ENCODE data around the gene KLF2. TPM values are rescaled to one million over a fixed set of nuclear protein-coding genes. Genes with fewer than 3 reads are reported as not detected.

The KLF2 gene
- total and polyA plus RNA-seq, 4 experiments from 2014 or later, result 120 to 437 (median 363) TPM

GRCh38 chr19:16327911-16328823, 3.5 kb downstream of the KLF2 start:
- CTCF ChIA-PET (ENCODE audit: partially characterized antibody), result interaction anchor here (1.3 to 6.2 kb wide), 8 partner anchors 11 to 81 kb away, joined by 4 to 143 read pairs (median 22); no protein-coding TSS in a partner anchor
- peaks cover 33% of the 10 kb centered on the region for H3K36me3 ChIP-seq (ENCODE audit: insufficient read depth, low read length)
- no peaks in the 10 kb centered on the region for H3K9me3 ChIP-seq (ENCODE audit: control insufficient read depth in 1 of 2, low read length in 2 of 2)
- intact Hi-C loops (cut with micrococcal nuclease), result loop anchor here (5.0 kb wide), 1 partner anchor 251 kb away; the partner anchor contains the start of gene TPM4
- peak; percentile 65 to 88 (median 72) for DNase-seq
- POLR2A ChIA-PET (ENCODE audit: partially characterized antibody), result interaction anchor here (0.6 to 32.3 kb wide), 34 partner anchors 9 to 1953 kb away, joined by 3 to 6478 read pairs (median 6); partner anchors contain the start of genes AP1M1, FAM32A, HSH2D and JUND
- Mint-ChIP-seq H3K27ac (peak overlapping the region; percentile 92 to 99 (median 98)), H3K27me3 (peaks cover 0 to 7% of the 10 kb centered on the region in 2 donors), H3K4me3 (peak overlapping the region; percentile 97 to 100 (median 99)), H3K36me3 (peaks cover 46 to 48% of the 10 kb centered on the region in 2 donors), H3K9me3 (peaks cover 0 to 50% (median 15%) of the 10 kb centered on the region in 8 donors), H3K4me1 (peaks cover 21 to 74% (median 36%) of the 10 kb centered on the region in 4 donors)
- peak overlapping the region; percentile 83 for H3K27ac ChIP-seq (ENCODE audit: low read depth, low read length)
- H3K4me1 ChIP-seq (ENCODE audit: insufficient read depth, low read length), result peaks cover 48% of the 10 kb centered on the region
- peak overlapping the region; percentile 100 for H3K4me3 ChIP-seq (ENCODE audit: low read length in 2 of 2)
- H3K27me3 ChIP-seq (ENCODE audit: insufficient read depth, low read length), result no peaks in the 10 kb centered on the region

- POLR2A ChIA-PET (ENCODE audit: partially characterized antibody), result interaction anchor here (0.7 to 32.3 kb wide), 29 partner anchors 9 to 1822 kb away, joined by 3 to 6478 read pairs (median 6); partner anchors contain the start of genes AP1M1, FAM32A and HSH2D
- peak; percentile 74 to 87 (median 77) for DNase-seq
- Mint-ChIP-seq H3K9me3 (peaks cover 0 to 53% (median 15%) of the 10 kb centered on the region in 8 donors), H3K4me1 (peaks cover 21 to 73% (median 33%) of the 10 kb centered on the region in 4 donors), H3K27ac (peak overlapping the region; percentile 92 to 99 (median 98)), H3K27me3 (peaks cover 0 to 7% of the 10 kb centered on the region in 2 donors), H3K4me3 (peak overlapping the region; percentile 97 to 100 (median 99)), H3K36me3 (peaks cover 46 to 47% of the 10 kb centered on the region in 2 donors)
- intact Hi-C loops (cut with micrococcal nuclease), result loop anchor here (5.0 kb wide), 1 partner anchor 252 kb away; the partner anchor contains the start of gene TPM4
- no peaks in the 10 kb centered on the region for H3K27me3 ChIP-seq (ENCODE audit: insufficient read depth, low read length)
- peak overlapping the region; percentile 83 for H3K27ac ChIP-seq (ENCODE audit: low read depth, low read length)
- H3K9me3 ChIP-seq (ENCODE audit: control insufficient read depth in 1 of 2, low read length in 2 of 2), result no peaks in the 10 kb centered on the region
- peak overlapping the region; percentile 100 for H3K4me3 ChIP-seq (ENCODE audit: low read length in 2 of 2)
- H3K4me1 ChIP-seq (ENCODE audit: insufficient read depth, low read length), result peaks cover 40% of the 10 kb centered on the region
- H3K36me3 ChIP-seq (ENCODE audit: insufficient read depth, low read length), result peaks cover 33% of the 10 kb centered on the region
- CTCF ChIA-PET (ENCODE audit: partially characterized antibody), result interaction anchor here (1.3 to 6.2 kb wide), 8 partner anchors 11 to 82 kb away, joined by 4 to 143 read pairs (median 22); no protein-coding TSS in a partner anchor
Observed at GRCh38 chr19:16328824-16329482, 4.3 kb downstream of the KLF2 start.

- H3K4me3 ChIP-seq (ENCODE audit: low read length in 2 of 2), result peak overlapping the region in 1 of 2 donors; percentile 11
- no peaks in the 10 kb centered on the region for H3K9me3 ChIP-seq (ENCODE audit: control insufficient read depth in 1 of 2, low read length in 2 of 2)
- Mint-ChIP-seq H3K27me3 (peaks cover 0 to 7% of the 10 kb centered on the region in 2 donors), H3K9me3 (peaks cover 0 to 49% (median 15%) of the 10 kb centered on the region in 8 donors), H3K4me1 (peaks cover 25 to 77% (median 37%) of the 10 kb centered on the region in 4 donors), H3K36me3 (peaks cover 45 to 46% of the 10 kb centered on the region in 2 donors), H3K27ac (peak overlapping the region; percentile 92 to 99 (median 98)), H3K4me3 (peak overlapping the region; percentile 97 to 100 (median 99))
- intact Hi-C loops (cut with micrococcal nuclease), result loop anchor here (1.0 kb wide), 2 partner anchors 39 to 53 kb away; no protein-coding TSS in a partner anchor
- H3K4me1 ChIP-seq (ENCODE audit: insufficient read depth, low read length), result peaks cover 38% of the 10 kb centered on the region
- H3K36me3 ChIP-seq (ENCODE audit: insufficient read depth, low read length), result peaks cover 33% of the 10 kb centered on the region
- ChIA-PET CTCF (ENCODE audit: partially characterized antibody) (interaction anchor here (0.7 to 6.2 kb wide), 16 partner anchors 9 to 268 kb away, joined by 3 to 143 read pairs (median 8); no protein-coding TSS in a partner anchor), POLR2A (ENCODE audit: partially characterized antibody) (interaction anchor here (0.6 to 32.3 kb wide), 30 partner anchors 8 to 951 kb away, joined by 3 to 6478 read pairs (median 4); partner anchors contain the start of genes AKAP8, AP1M1 and SMIM7)
- no peaks in the 10 kb centered on the region for H3K27me3 ChIP-seq (ENCODE audit: insufficient read depth, low read length)
- DNase-seq, result peak; percentile 93 to 99 (median 96)
- H3K27ac ChIP-seq (ENCODE audit: low read depth, low read length), result peak overlapping the region; percentile 83
Observed at GRCh38 chr19:16330368-16330801, 5.8 kb downstream of the KLF2 start.

GRCh38 chr19:16330806-16331690, 6.4 kb downstream of the KLF2 start:
- DNase-seq, result peak in 4 of 5 donors; percentile 45 to 73 (median 48)
- Mint-ChIP-seq H3K4me1 (peaks cover 25 to 74% (median 37%) of the 10 kb centered on the region in 4 donors), H3K4me3 (peak overlapping the region in 7 of 8 donors; percentile 31 to 100 (median 99)), H3K9me3 (peaks cover 0 to 45% (median 12%) of the 10 kb centered on the region in 8 donors), H3K27ac (peak overlapping the region; percentile 92 to 99 (median 98)), H3K27me3 (peaks cover 0 to 7% of the 10 kb centered on the region in 2 donors), H3K36me3 (peaks cover 42 to 43% of the 10 kb centered on the region in 2 donors)
- H3K4me3 ChIP-seq (ENCODE audit: low read length in 2 of 2), result no peak overlapping the region
- intact Hi-C loops (cut with micrococcal nuclease), result loop anchor here (1.0 kb wide), 2 partner anchors 38 to 52 kb away; no protein-coding TSS in a partner anchor
- H3K27ac ChIP-seq (ENCODE audit: low read depth, low read length), result peak overlapping the region; percentile 83
- H3K27me3 ChIP-seq (ENCODE audit: insufficient read depth, low read length), result no peaks in the 10 kb centered on the region
- ChIA-PET CTCF (ENCODE audit: partially characterized antibody) (interaction anchor here (0.6 to 6.2 kb wide), 15 partner anchors 8 to 986 kb away, joined by 3 to 143 read pairs (median 7); no protein-coding TSS in a partner anchor), POLR2A (ENCODE audit: partially characterized antibody) (interaction anchor here (0.7 to 32.3 kb wide), 27 partner anchors 9 to 911 kb away, joined by 3 to 6478 read pairs (median 5); partner anchors contain the start of genes AP1M1 and SMIM7)
- H3K9me3 ChIP-seq (ENCODE audit: control insufficient read depth in 1 of 2, low read length in 2 of 2), result no peaks in the 10 kb centered on the region
- H3K4me1 ChIP-seq (ENCODE audit: insufficient read depth, low read length), result peaks cover 38% of the 10 kb centered on the region
- peaks cover 28% of the 10 kb centered on the region for H3K36me3 ChIP-seq (ENCODE audit: insufficient read depth, low read length)

GRCh38 chr19:16333001-16333586, 8.5 kb downstream of the KLF2 start:
- POLR2A ChIA-PET (ENCODE audit: partially characterized antibody), result interaction anchor here (10.9 to 32.3 kb wide), 4 partner anchors 5 to 87 kb away, joined by 199 to 6478 read pairs (median 611); partner anchors contain the start of gene KLF2
- peak overlapping the region in 1 of 8 donors; percentile 22 for H3K4me3 Mint-ChIP-seq
- CTCF ChIA-PET (ENCODE audit: partially characterized antibody), result interaction anchor here (2.1 to 2.3 kb wide), 2 partner anchors 50 to 53 kb away, joined by 9 to 10 read pairs; no protein-coding TSS in a partner anchor
- DNase-seq, result no peak
- H3K36me3 Mint-ChIP-seq, result peaks cover 22% of the 10 kb centered on the region in 2 donors
- H3K27me3 ChIP-seq (ENCODE audit: insufficient read depth, low read length), result no peaks in the 10 kb centered on the region
- H3K9me3 Mint-ChIP-seq, result peaks cover 0 to 28% (median 3%) of the 10 kb centered on the region in 8 donors
- H3K27me3 Mint-ChIP-seq, result peaks cover 0 to 3% of the 10 kb centered on the region in 2 donors
- H3K36me3 ChIP-seq (ENCODE audit: insufficient read depth, low read length), result peaks cover 8% of the 10 kb centered on the region
- H3K9me3 ChIP-seq (ENCODE audit: control insufficient read depth in 1 of 2, low read length in 2 of 2), result no peaks in the 10 kb centered on the region
- intact Hi-C loops (cut with micrococcal nuclease), result no loop called here
- no peak overlapping the region for H3K27ac ChIP-seq (ENCODE audit: low read depth, low read length)
- peaks cover 53% of the 10 kb centered on the region for H3K4me1 ChIP-seq (ENCODE audit: insufficient read depth, low read length)
- H3K4me1 Mint-ChIP-seq, result peaks cover 37 to 73% (median 51%) of the 10 kb centered on the region in 4 donors
- no peak overlapping the region for H3K4me3 ChIP-seq (ENCODE audit: low read length in 2 of 2)
- H3K27ac Mint-ChIP-seq, result peak overlapping the region in 5 of 7 donors; percentile 29 to 97 (median 68)

Data from CD4-positive, alpha-beta memory T cell (primary cell).